GM19239 (cell line): ENCODE data around the gene MSH2.
"Not testable (repeated sequence)": the region's sequence is repeated elsewhere in the genome, so short reads cannot be mapped to it uniquely, and the experiment has no call there.

Source experiments
- DNase-seq: peaks from one replicate; pipeline ENCODE4 v3.0.0; 2011; ENCODE audit warnings: low spot score; ENCODE audit not compliant: insufficient read length
- FAIRE-seq: peaks from 2 replicates; lab custom pipeline; 2011; peaks lifted over from hg19 to GRCh38; lab: Jason Lieb, UNC

The MSH2 gene

GRCh38 chr2:47471429-47472116 lies 68.6 kb downstream of the MSH2 start:
- DNase-seq (no peak), FAIRE-seq (no peak)

DNA sequence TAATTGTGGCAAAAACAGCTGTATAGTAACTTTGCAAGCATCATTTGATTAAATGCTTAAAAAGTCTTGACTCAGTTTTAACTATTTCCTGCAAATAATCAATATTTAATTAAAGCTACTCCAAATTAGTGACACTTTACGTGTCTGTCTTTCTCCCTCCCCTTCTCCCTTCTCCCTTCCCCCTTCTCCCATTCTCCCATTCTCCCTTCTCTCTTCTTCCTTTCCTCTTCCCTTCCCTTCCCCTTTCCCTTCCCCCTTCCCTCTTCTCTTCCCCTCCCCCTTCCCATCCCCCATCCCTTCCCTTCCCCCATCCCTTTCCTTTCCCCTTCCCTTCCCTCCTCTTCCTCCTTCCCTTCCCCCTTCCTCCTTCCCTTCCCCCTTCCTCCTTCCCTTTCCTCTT lies 76.9 kb downstream of the MSH2 start:
- DNase-seq (no peak), FAIRE-seq (no peak)

DNA sequence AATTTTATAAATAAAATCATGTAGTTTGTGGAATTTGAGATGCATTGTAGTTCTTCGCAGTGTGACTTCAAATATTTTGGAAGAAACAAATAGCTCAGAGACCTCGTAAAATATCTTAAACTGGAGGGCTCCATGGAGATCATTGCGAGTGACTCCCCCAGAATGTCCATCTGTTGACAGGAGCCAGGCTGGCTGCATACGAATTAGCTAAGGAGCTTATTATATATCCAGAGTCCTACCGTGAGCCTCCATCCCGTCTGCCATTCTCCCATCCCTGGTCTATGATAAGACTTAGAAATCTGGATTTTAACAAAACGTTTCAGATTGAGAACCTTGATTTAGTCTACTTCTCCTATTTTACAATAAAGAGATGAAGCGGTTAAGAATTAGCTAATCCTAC lies 80.2 kb downstream of the MSH2 start:
- FAIRE-seq (no peak), DNase-seq (no peak)

DNA sequence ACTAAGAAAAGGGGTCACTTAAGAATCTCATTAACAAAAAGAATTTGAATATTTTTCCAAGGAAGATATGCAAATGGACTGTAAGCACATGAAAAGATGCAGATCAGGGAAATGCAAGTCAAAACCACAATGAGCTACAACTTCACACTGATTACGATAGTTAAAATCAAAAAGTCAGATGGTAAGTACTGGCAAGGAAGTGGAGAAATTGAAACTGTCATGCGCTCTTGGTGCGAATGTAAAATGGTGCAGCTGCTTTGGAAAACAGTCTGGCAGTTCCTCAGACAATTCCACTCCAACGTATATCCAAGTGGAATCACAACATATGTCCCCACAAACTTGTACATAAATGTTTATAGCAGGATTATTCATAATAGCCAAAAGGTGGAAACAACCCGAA lies 81.4 kb downstream of the MSH2 start:
- FAIRE-seq: no peak
- DNase-seq: no peak

DNA sequence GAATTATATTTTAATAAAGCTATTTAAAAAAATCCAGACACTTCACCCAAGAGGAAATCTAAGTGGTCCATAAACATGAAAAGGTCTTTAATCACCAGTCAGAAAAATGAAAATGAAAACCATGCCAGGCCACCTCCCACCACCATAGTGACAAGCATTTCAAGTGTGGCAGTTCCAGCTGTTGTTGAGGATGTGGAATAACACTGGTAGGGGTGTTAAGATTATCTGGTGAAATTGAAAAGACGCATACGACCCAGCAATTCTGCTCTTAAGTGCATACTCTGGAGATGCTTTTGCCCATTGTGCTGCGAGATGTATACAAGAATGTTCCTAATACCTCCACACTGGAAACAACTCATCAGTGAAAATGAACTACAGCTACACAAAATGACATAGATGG lies 82.2 kb downstream of the MSH2 start:
- DNase-seq: no peak
- FAIRE-seq: no peak

GRCh38 chr2:47485751-47486300 lies 82.9 kb downstream of the MSH2 start:
- DNase-seq (no peak), FAIRE-seq (no peak)

- DNase-seq (peak; percentile 27), FAIRE-seq (peak; percentile 68)
Observed at GRCh38 chr2:47486841-47487497, 84.0 kb downstream of the MSH2 start.

GRCh38 chr2:47487498-47487875 lies 84.5 kb downstream of the MSH2 start:
- DNase-seq: no peak
- FAIRE-seq: no peak

- DNase-seq: no peak
- FAIRE-seq: no peak
Observed at GRCh38 chr2:47488870-47489584, 86.1 kb downstream of the MSH2 start.

GRCh38 chr2:47490406-47490805 lies 87.5 kb downstream of the MSH2 start:
- FAIRE-seq: no peak
- no peak for DNase-seq

DNA sequence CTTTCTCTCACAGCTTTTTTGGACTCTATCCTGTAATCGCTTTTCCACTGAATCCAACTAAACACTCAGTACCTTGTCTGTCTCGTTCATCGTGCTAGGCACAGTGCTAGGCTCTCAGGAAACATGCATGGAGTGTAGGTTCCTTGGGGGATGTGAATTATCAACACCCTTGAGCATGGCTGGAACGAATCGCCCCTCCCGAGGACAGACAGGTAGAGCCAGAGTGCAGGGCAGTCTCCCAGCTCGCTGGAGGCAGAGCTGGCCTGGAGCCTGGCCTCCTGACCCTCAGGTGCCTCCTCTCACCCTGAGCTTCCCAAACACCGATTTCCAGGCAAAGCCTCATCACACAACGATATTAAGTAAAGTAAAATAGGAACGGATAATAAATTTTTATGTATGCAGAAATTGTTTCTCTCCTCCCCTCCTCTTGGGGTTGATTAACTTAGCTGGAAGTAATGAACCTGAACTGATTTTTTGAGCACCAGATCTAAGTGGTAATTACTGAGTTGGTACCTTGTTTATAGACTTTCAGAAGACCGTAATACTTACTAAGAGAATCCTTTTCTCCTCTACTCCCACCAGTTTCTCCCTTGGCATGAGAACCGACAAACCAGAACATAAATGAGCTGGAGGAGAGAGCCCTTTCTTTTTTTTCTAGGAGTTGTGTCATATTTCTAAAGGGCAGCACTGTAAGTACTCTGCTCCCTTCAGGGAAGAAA lies 90.5 kb downstream of the MSH2 start:
- no peak for DNase-seq
- no peak for FAIRE-seq

- DNase-seq: no peak
- no peak for FAIRE-seq
Observed at GRCh38 chr2:47494267-47495130, 91.5 kb downstream of the MSH2 start.

- FAIRE-seq (no peak), DNase-seq (no peak)
Observed at GRCh38 chr2:47497843-47498460, 95.0 kb downstream of the MSH2 start.

DNA sequence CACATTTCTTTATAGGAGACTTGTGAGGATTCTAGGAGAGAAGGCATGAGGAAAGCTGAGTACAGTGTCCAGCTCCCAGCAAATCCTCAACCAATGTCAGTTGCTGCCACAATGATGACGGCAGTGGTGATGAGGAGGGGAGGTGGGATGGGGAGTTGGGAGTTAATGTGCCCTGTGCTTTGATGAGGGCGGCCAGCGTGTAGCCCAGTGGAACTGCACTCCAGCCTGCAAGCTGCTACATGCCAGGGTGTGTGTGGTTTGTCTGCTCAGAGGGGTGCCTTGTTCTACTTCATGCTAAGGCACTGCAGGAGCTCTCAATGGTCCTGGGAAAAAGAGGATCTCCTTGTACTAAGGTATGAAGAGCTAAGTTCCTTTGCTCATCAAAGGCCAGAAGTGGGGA lies 96.1 kb downstream of the MSH2 start:
- DNase-seq (no peak), FAIRE-seq (no peak)

DNA sequence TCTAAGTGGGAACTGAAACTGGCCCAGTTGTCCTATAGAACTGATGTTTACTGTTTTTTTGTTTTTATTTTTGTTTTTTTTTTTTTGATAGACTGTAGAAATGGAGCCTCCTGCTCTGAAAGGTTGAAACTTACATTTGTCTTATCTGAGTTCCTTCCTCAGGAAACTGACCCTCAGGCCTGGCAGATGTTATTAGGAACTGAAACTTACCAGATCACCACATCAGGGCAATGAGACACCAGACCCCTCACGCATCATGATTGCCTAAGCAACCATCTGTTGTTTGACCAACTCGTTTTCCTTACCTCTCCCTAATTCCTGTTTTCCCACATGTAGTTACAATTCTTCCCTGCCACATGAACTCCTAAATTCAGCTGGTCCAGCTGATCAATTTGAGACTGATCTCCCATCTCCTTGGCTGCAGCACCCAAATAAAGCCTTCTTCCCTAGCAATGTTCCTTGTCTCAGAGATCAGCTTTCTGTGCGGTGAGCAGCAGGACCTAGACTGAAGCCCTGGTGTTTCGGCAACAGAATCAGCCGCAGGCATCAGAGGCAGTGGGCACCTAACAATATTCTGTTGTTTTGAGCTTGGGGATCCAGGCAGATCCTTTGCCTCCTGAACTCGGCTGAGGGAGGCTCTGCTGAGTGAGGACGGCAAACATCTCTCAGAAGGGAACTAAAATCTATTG lies 96.8 kb downstream of the MSH2 start:
- FAIRE-seq (no peak), DNase-seq (no peak)

- no peak for DNase-seq
- no peak for FAIRE-seq
Observed at GRCh38 chr2:47501374-47502200, 98.6 kb downstream of the MSH2 start.

- FAIRE-seq: peak; percentile 8
- DNase-seq: not testable (repeated sequence)
Observed at GRCh38 chr2:47502498-47502897, 99.5 kb downstream of the MSH2 start.
